CD14-positive monocyte (primary cell): ENCODE data around the gene GNG4. TPM values are rescaled to one million over a fixed set of nuclear protein-coding genes. Genes with fewer than 3 reads are reported as not detected.
"Not testable (repeated sequence)": the region's sequence is repeated elsewhere in the genome, so short reads cannot be mapped to it uniquely, and the experiment has no call there.

Experiments
- DNase-seq, 3 donors: peaks; one replicate each; pipeline ENCODE4 v3.0.0-alpha.2; 2011 to 2022
- H2AFZ ChIP-seq: 2 replicates; pipeline ENCODE4 v1.6.0; 2012; ENCODE audit warnings: mild to moderate bottlenecking, low read depth, low read length, inconsistent platforms; ENCODE audit not compliant: insufficient read depth, poor library complexity, severe bottlenecking
- H3K27ac ChIP-seq, 2 donors: 1 replicate in 1 of 2; 2 replicates in 1 of 2; pipeline ENCODE4 v1.5.1; 2012 to 2013; ENCODE audit warnings: low read length in 2 of 2, control low read depth in 1 of 2, inconsistent platforms in 1 of 2, low read depth in 1 of 2, mild to moderate bottlenecking in 1 of 2
- H3K27me3 ChIP-seq, 2 donors: one replicate each; pipeline versions ENCODE4 v1.6.0 to v1.6.1; 2011 to 2013; ENCODE audit warnings: low read length in 2 of 2; ENCODE audit not compliant: control insufficient read depth in 2 of 2, insufficient read depth in 2 of 2
- H3K36me3 ChIP-seq, 2 donors: replicated peaks in 1 of 2; 1 replicate in 1 of 2; 2 replicates in 1 of 2; pipeline versions ENCODE4 v1.5.1 to v1.6.1; 2012 to 2013; ENCODE audit warnings: low read length in 2 of 2, control low read depth in 1 of 2, inconsistent platforms in 1 of 2, mild to moderate bottlenecking in 1 of 2; ENCODE audit not compliant: insufficient read depth in 2 of 2, control insufficient read depth in 1 of 2
- H3K4me1 ChIP-seq, 2 donors: 1 replicate in 1 of 2; 2 replicates in 1 of 2; pipeline versions ENCODE4 v1.5.1 to v1.6.1; 2012 to 2013; ENCODE audit warnings: low read length in 2 of 2, control low read depth in 1 of 2, inconsistent platforms in 1 of 2, mild to moderate bottlenecking in 1 of 2, moderate library complexity in 1 of 2; ENCODE audit not compliant: insufficient read depth in 2 of 2, control insufficient read depth in 1 of 2
- H3K4me2 ChIP-seq: replicated peaks from 2 replicates; pipeline ENCODE3; 2012; ENCODE audit warnings: low read length, moderate library complexity, mild to moderate bottlenecking; ENCODE audit not compliant: poor library complexity, severe bottlenecking; ENCODE audit errors: extremely low read depth
- H3K4me3 ChIP-seq, 3 experiments: fragments of 200-600 bp in 1 of 3; sonication (generic) in 1 of 3; replicated peaks in 1 of 3; 1 replicate in 2 of 3; 2 replicates in 1 of 3; pipeline ENCODE4 v1.5.1; 2011 to 2013; ENCODE audit warnings: low read length in 3 of 3, mild to moderate bottlenecking in 3 of 3, control low read depth in 2 of 3, low read depth in 2 of 3, inconsistent platforms in 1 of 3, moderate library complexity in 1 of 3
- H3K79me2 ChIP-seq: 2 replicates; pipeline ENCODE4 v1.6.0; 2012; ENCODE audit warnings: mild to moderate bottlenecking, control low read depth, inconsistent platforms, low read length, moderate library complexity; ENCODE audit not compliant: insufficient read depth
- H3K9ac ChIP-seq: 2 replicates; pipeline ENCODE4 v1.6.0; 2017; ENCODE audit warnings: low read length, mild to moderate bottlenecking; ENCODE audit not compliant: insufficient read depth, poor library complexity, severe bottlenecking
- H3K9me3 ChIP-seq, 2 donors: replicated peaks in 1 of 2; 1 replicate in 1 of 2; 2 replicates in 1 of 2; pipeline versions ENCODE4 v1.5.1 to v1.6.1; 2012 to 2013; ENCODE audit warnings: low read length in 2 of 2, control low read depth in 1 of 2; ENCODE audit not compliant: control insufficient read depth in 1 of 2, insufficient read depth in 1 of 2
- H4K20me1 ChIP-seq: 2 replicates; pipeline ENCODE4 v1.6.0; 2012; ENCODE audit warnings: mild to moderate bottlenecking, low read length, control low read depth, moderate library complexity; ENCODE audit not compliant: insufficient read depth
- H3K27ac Mint-ChIP-seq, 7 donors: one replicate each; pipeline ENCODE4 v1.8.0; 2020; ENCODE audit warnings: mild to moderate bottlenecking in 7 of 7, mixed read lengths in 7 of 7, moderate library complexity in 6 of 7, inconsistent platforms in 2 of 7
- H3K27me3 Mint-ChIP-seq, 3 donors: one replicate each; pipeline ENCODE4 v1.8.0; 2021 to 2022; ENCODE audit warnings: low read depth in 3 of 3, mild to moderate bottlenecking in 3 of 3, mixed read lengths in 3 of 3, moderate library complexity in 3 of 3, inconsistent platforms in 1 of 3
- H3K36me3 Mint-ChIP-seq, 2 donors: one replicate each; pipeline ENCODE4 v1.8.0; 2020; ENCODE audit warnings: mixed read lengths in 2 of 2, inconsistent platforms in 1 of 2, mild to moderate bottlenecking in 1 of 2
- H3K4me1 Mint-ChIP-seq: one replicate; pipeline ENCODE4 v1.8.0; 2020; ENCODE audit warnings: mild to moderate bottlenecking, mixed read lengths
- H3K4me3 Mint-ChIP-seq, 2 donors: one replicate each; pipeline ENCODE4 v1.8.0; 2020; ENCODE audit warnings: mild to moderate bottlenecking in 2 of 2, mixed read lengths in 2 of 2, moderate library complexity in 1 of 2
- H3K9me3 Mint-ChIP-seq, 7 donors: one replicate each; pipeline ENCODE4 v1.8.0; 2020 to 2022; ENCODE audit warnings: mixed read lengths in 7 of 7, mild to moderate bottlenecking in 6 of 7, moderate library complexity in 6 of 7, inconsistent platforms in 2 of 7
- CTCF ChIP-seq: fragments of 200-600 bp; IDR thresholded peaks from one replicate; pipeline ENCODE4 v1.8.0; 2022; ENCODE audit warnings: antibody characterized with exemption, mild to moderate bottlenecking
- WGBS: methylation state at CpG from one replicate; pipeline ENCODE4 v1.1.5; 2013; ENCODE audit warnings: missing lambda C conversion rate; ENCODE audit not compliant: insufficient coverage; 5-methylcytosine and 5-hydroxymethylcytosine counted together
- intact Hi-C, 2 donors: fragments of 100-400 bp; cut with micrococcal nuclease; formaldehyde crosslinking; loops; one replicate each; pipeline versions ENCODE4 v1.15.0 to v1.15.1; 2023
- polyA plus RNA-seq, 3 donors: library from polyadenylated mRNA; depleted of rRNA in 1 of 3; unstranded in 2 of 3; stranded (reverse) in 1 of 3; fragments of 300-500 nt in 2 of 3; fragments of >200 nt in 1 of 3; fragmentation: Illumina TruSeq in 2 of 3; gene quantifications; 1 replicate in 2 of 3; 2 replicates in 1 of 3; pipeline ENCODE4 v1.2.3, GENCODE V29; 2012 to 2021

The GNG4 gene
- polyA plus RNA-seq, 3 donors = not detected

- intact Hi-C loops = no loop called here
- Histone ChIP-seq H3K79me2 (no peaks in the 10 kb centered on the region), H3K27me3 (no peaks in the 10 kb centered on the region), H3K36me3 (no peaks in the 10 kb centered on the region), H3K4me2 (no peak overlapping the region), H3K27ac (no peak overlapping the region), H3K4me1 (no peaks in the 10 kb centered on the region), H2AFZ (no peak overlapping the region), H3K9ac (no peak overlapping the region), H3K4me3 (no peak overlapping the region), H3K9me3 (no peaks in the 10 kb centered on the region), H4K20me1 (no peaks in the 10 kb centered on the region)
- H3K36me3 Mint-ChIP-seq = no peaks in the 10 kb centered on the region
- no peak overlapping the region for H3K27ac Mint-ChIP-seq
- no peak for DNase-seq
- no peak for TF ChIP-seq CTCF
- 89% methylated on average over 13 of the region's 18 CpGs for WGBS
- peaks cover 6 to 16% (median 6%) of the 10 kb centered on the region in 3 donors for H3K27me3 Mint-ChIP-seq
- H3K4me1 Mint-ChIP-seq = peaks cover 5% of the 10 kb centered on the region
- H3K9me3 Mint-ChIP-seq = no peaks in the 10 kb centered on the region
- H3K4me3 Mint-ChIP-seq = no peak overlapping the region
Observed at GRCh38 chr1:235622936-235623779, 26.4 kb downstream of the GNG4 start.

- intact Hi-C loops = loop anchor here in 1 of 2 donors (10.0 kb wide), 1 partner anchor 94 kb away; no protein-coding TSS in a partner anchor
- H3K27ac Mint-ChIP-seq, H4K20me1 ChIP-seq, H3K9me3 ChIP-seq, H3K9ac ChIP-seq, H3K9me3 Mint-ChIP-seq, H3K4me3 ChIP-seq, H3K4me3 Mint-ChIP-seq, H3K4me1 Mint-ChIP-seq, H3K27me3 ChIP-seq, DNase-seq, H3K36me3 Mint-ChIP-seq, H2AFZ ChIP-seq, H3K4me2 ChIP-seq, H3K79me2 ChIP-seq, H3K36me3 ChIP-seq, H3K27ac ChIP-seq, H3K4me1 ChIP-seq: not testable (repeated sequence)
- WGBS = no CpG with 5 or more reads among the region's 2 CpGs
- peaks cover 4 to 12% (median 6%) of the 10 kb centered on the region in 3 donors for H3K27me3 Mint-ChIP-seq
Observed at GRCh38 chr1:235619149-235619548, 30.4 kb downstream of the GNG4 start.
